Stimulated activated CD4-positive, alpha-beta T cell treated with anti-CD3 and anti-CD28 coated beads, Interleukin-15, amount 100 ng/mL, for 48 hours (primary cell): ENCODE data around the gene RAD51B.

Experiments used
- DNase-seq, 2 donors: peaks; one replicate each; pipeline ENCODE4 v3.0.0-alpha.2; 2020; ENCODE audit warnings: low read depth in 2 of 2

RAD51B gene

GRCh38 chr14:67833403-67833802 lies 13.8 kb downstream of the RAD51B start:
- no peak for DNase-seq

GRCh38 chr14:67835596-67835995 lies 16.0 kb downstream of the RAD51B start:
- DNase-seq, result no peak

- no peak for DNase-seq
Measured at GRCh38 chr14:67837011-67837624, 17.5 kb downstream of the RAD51B start.

- no peak for DNase-seq
Measured at GRCh38 chr14:67846029-67846610, 26.5 kb downstream of the RAD51B start.

- no peak for DNase-seq
Measured at GRCh38 chr14:67850066-67850830, 30.7 kb downstream of the RAD51B start.

- DNase-seq, result no peak
Measured at GRCh38 chr14:67851785-67852410, 32.3 kb downstream of the RAD51B start.

- no peak for DNase-seq
Measured at GRCh38 chr14:67852926-67853604, 33.5 kb downstream of the RAD51B start.

GRCh38 chr14:67853715-67854114 lies 34.1 kb downstream of the RAD51B start:
- no peak for DNase-seq

- no peak for DNase-seq
Measured at GRCh38 chr14:67856827-67857226, 37.2 kb downstream of the RAD51B start.

- DNase-seq, result no peak
Measured at GRCh38 chr14:67857778-67858350, 38.3 kb downstream of the RAD51B start.

- DNase-seq, result no peak
Measured at GRCh38 chr14:67859169-67859749, 39.7 kb downstream of the RAD51B start.

- no peak for DNase-seq
Measured at GRCh38 chr14:67863223-67863622, 43.6 kb downstream of the RAD51B start.

- DNase-seq, result no peak
Measured at GRCh38 chr14:67875175-67876006, 55.8 kb downstream of the RAD51B start.

- DNase-seq, result no peak
Measured at GRCh38 chr14:67879026-67879425, 59.4 kb downstream of the RAD51B start.

- no peak for DNase-seq
Measured at GRCh38 chr14:67881225-67881624, 61.6 kb downstream of the RAD51B start.

GRCh38 chr14:67882986-67883555 lies 63.5 kb downstream of the RAD51B start:
- DNase-seq, result no peak

GRCh38 chr14:67883717-67884116 lies 64.1 kb downstream of the RAD51B start:
- DNase-seq, result no peak

GRCh38 chr14:67886191-67886590 lies 66.6 kb downstream of the RAD51B start:
- no peak for DNase-seq

GRCh38 chr14:67887478-67887877 lies 67.9 kb downstream of the RAD51B start:
- no peak for DNase-seq

- no peak for DNase-seq
Measured at GRCh38 chr14:67889455-67889854, 69.9 kb downstream of the RAD51B start.
